ENCODE data around the gene DAG1.
"Not testable (repeated sequence)": the region's sequence is repeated elsewhere in the genome, so short reads cannot be mapped to it uniquely, and the experiment has no call there.

The DAG1 gene

DNA sequence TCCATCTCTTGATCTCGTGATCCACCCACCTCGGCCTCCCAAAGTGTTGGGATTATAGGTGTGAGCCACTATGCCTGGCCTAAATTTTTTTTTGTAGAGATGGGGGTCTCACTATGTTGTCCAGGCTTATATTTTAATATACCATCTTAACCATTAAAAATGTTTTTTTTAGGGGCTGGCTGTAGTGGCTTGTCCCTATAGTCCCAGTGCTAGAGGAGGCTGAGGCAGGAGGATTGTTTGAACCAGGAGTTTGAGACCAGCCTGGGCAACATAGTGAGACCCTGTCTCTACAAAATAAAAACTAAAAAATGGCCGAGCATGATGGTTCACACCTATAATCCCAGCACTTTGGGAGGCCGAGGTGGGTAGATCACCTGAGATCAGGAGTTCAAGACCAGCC lies 26.8 kb downstream of the DAG1 start:
- ATAC-seq, H3K27me3 Mint-ChIP-seq, H3K9me3 Mint-ChIP-seq, H3K4me3 Mint-ChIP-seq, H3K27ac Mint-ChIP-seq: not testable (repeated sequence)
- Mint-ChIP-seq H3K4me1 (peaks cover 31% of the 10 kb centered on the region), H3K36me3 (peaks cover 17% of the 10 kb centered on the region)

- H3K4me1 Mint-ChIP-seq, result peaks cover 31% of the 10 kb centered on the region
- ATAC-seq, result no peak
- no peaks in the 10 kb centered on the region for H3K27me3 Mint-ChIP-seq
- no peak overlapping the region for H3K4me3 Mint-ChIP-seq
- H3K9me3 Mint-ChIP-seq, result no peaks in the 10 kb centered on the region
- peaks cover 25% of the 10 kb centered on the region for H3K36me3 Mint-ChIP-seq
- H3K27ac Mint-ChIP-seq, result no peak overlapping the region
Observed at GRCh38 chr3:49497606-49498005, 27.5 kb downstream of the DAG1 start.

DNA sequence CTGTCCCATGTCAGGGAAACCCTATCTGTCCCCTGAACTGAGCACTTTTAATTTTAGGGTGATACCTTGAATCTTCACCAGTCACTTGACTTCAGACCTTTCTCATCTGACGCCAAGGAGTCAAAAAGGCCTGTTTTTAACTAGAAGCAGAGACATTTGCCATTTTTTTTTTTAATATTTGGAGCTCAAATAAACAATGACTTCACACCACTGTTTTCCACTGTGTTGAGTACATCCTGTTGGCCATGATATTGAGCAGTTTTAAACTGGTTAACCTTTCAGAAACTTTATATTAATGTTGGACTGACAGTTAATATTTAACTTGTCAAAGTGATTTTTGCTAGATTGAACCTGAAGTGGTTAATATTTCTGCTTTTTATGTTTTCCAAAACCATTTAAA lies 28.2 kb downstream of the DAG1 start:
- no peak for ATAC-seq
- Mint-ChIP-seq H3K27ac (no peak overlapping the region), H3K4me3 (no peak overlapping the region), H3K4me1 (peaks cover 31% of the 10 kb centered on the region), H3K9me3 (no peaks in the 10 kb centered on the region), H3K27me3 (no peaks in the 10 kb centered on the region), H3K36me3 (peaks cover 29% of the 10 kb centered on the region)

DNA sequence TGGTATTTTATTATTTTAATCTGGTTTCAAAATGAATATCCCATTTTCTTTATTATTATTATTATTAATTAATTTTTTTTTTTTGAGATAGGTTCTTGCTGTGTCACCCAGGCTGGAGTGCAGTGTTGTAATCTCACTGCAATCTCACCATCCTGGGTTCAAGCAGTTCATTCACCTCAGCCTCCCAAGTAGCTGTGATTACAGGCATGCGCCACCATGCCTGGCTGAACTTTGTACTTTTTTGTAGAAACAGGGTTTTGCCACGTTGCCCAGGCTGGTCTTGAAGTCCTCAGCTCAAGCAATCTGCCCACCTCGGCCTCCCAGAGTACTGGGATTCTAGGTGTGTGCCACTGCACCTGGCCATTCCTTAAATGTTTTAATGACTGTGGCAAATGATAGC lies 28.6 kb downstream of the DAG1 start:
- ATAC-seq, result no peak
- Mint-ChIP-seq H3K27ac (no peak overlapping the region), H3K4me3 (no peak overlapping the region), H3K27me3 (no peaks in the 10 kb centered on the region), H3K9me3 (no peaks in the 10 kb centered on the region), H3K4me1 (peaks cover 29% of the 10 kb centered on the region), H3K36me3 (peaks cover 28% of the 10 kb centered on the region)

- H3K36me3 Mint-ChIP-seq, result peaks cover 24% of the 10 kb centered on the region
- no peak for ATAC-seq
Observed at GRCh38 chr3:49500205-49500731, 30.2 kb downstream of the DAG1 start.

DNA sequence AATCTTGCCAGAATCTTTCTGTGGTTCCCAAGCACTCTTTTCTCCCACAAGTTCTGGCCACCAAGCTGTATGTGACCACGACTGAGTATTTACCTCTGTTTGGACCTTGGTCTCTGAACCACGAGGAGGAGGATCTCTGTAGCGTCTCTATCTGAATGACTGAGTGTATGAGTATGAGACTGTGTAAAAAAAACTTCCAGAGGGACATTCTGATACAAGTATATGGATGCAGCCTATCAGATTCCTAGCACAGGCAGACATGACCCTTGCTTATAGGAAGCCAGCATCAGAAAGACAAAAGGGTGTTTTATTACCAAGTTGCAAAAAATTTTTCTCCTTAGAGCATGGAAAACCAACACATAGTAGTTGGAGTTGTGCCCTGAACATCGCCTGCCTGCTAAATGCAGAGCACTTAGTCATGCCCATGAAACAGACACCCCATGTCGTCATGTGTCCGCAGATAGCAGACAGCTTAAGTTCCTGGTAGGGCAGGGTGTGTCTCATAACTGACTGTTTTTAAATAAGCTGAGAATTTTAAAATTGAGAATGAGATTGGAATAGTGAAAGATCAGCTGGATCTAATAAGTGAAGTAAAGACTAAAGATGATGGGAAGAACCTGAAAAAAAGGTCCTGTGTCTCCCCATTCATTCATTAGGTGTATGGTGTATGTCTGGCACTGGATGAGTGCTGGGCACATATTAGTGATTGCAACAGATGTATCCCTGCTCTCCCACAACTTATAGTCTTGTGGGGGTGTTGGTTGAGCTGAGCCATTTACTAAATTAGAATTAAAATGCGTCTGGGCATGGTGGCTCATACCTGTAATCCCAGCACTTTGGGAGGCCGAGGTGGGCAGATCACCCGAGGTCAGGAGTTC lies 30.9 kb downstream of the DAG1 start:
- peaks cover 17% of the 10 kb centered on the region for H3K4me1 Mint-ChIP-seq
- no peak overlapping the region for H3K27ac Mint-ChIP-seq
- H3K9me3 Mint-ChIP-seq, result no peaks in the 10 kb centered on the region
- peaks cover 24% of the 10 kb centered on the region for H3K36me3 Mint-ChIP-seq
- no peaks in the 10 kb centered on the region for H3K27me3 Mint-ChIP-seq
- H3K4me3 Mint-ChIP-seq, result no peak overlapping the region
- no peak for ATAC-seq

More at GRCh38 chr3:49500205-49500731, 30.2 kb downstream of the DAG1 start:
- no peaks in the 10 kb centered on the region for H3K9me3 Mint-ChIP-seq
- no peak overlapping the region for H3K4me3 Mint-ChIP-seq
- H3K27me3 Mint-ChIP-seq, result no peaks in the 10 kb centered on the region
- H3K4me1 Mint-ChIP-seq, result peaks cover 17% of the 10 kb centered on the region
- no peak overlapping the region for H3K27ac Mint-ChIP-seq

- H3K4me1 Mint-ChIP-seq, result peaks cover 17% of the 10 kb centered on the region
- no peak for ATAC-seq
- no peaks in the 10 kb centered on the region for H3K27me3 Mint-ChIP-seq
- H3K27ac Mint-ChIP-seq, result no peak overlapping the region
- no peaks in the 10 kb centered on the region for H3K9me3 Mint-ChIP-seq
- H3K4me3 Mint-ChIP-seq, result no peak overlapping the region
- H3K36me3 Mint-ChIP-seq, result peaks cover 24% of the 10 kb centered on the region
Observed at GRCh38 chr3:49501842-49502241, 31.8 kb downstream of the DAG1 start.

- Mint-ChIP-seq H3K9me3 (no peaks in the 10 kb centered on the region), H3K4me3 (no peak overlapping the region), H3K27ac (no peak overlapping the region), H3K27me3 (no peaks in the 10 kb centered on the region), H3K36me3 (peaks cover 29% of the 10 kb centered on the region), H3K4me1 (peaks cover 9% of the 10 kb centered on the region)
- ATAC-seq, result no peak
Observed at GRCh38 chr3:49506906-49507305, 36.8 kb downstream of the DAG1 start.

DNA sequence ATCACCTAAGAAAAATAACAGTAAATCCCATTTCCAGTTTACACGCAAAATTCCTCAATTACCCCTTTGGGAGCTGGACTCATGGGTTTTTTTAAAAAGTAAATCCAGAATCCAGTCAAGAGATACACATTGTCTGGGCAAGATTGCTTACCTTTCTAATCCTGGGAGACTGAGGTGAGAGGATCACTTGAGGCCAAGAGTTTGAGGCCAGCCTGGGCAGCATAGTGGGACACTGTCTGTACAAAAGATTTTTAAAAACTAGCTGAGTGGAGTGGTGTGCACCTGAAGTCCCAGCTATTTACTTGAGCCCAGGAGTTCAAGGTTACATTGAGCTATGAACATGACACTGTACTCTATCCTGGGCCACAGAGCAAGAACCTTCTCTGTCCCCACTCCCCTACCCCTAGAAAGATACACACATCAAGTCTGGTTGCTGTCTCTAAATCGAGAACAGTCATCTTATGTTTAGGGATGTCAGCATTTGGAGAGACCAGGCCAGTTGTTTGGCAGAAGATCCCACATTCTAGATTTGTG lies 39.0 kb downstream of the DAG1 start:
- no peaks in the 10 kb centered on the region for H3K27me3 Mint-ChIP-seq
- ATAC-seq, result no peak
- H3K4me1 Mint-ChIP-seq, result peaks cover 9% of the 10 kb centered on the region
- no peak overlapping the region for H3K27ac Mint-ChIP-seq
- peaks cover 25% of the 10 kb centered on the region for H3K36me3 Mint-ChIP-seq
- H3K9me3 Mint-ChIP-seq, result no peaks in the 10 kb centered on the region
- no peak overlapping the region for H3K4me3 Mint-ChIP-seq

- no peak overlapping the region for H3K27ac Mint-ChIP-seq
- no peak for ATAC-seq
- H3K4me3 Mint-ChIP-seq, result no peak overlapping the region
- H3K36me3 Mint-ChIP-seq, result peaks cover 43% of the 10 kb centered on the region
- H3K9me3 Mint-ChIP-seq, result no peaks in the 10 kb centered on the region
- no peaks in the 10 kb centered on the region for H3K27me3 Mint-ChIP-seq
- H3K4me1 Mint-ChIP-seq, result peaks cover 9% of the 10 kb centered on the region
Observed at GRCh38 chr3:49511639-49512038, 41.6 kb downstream of the DAG1 start.

GRCh38 chr3:49512781-49513355 lies 42.8 kb downstream of the DAG1 start:
- Mint-ChIP-seq H3K36me3 (peaks cover 47% of the 10 kb centered on the region), H3K27me3 (no peaks in the 10 kb centered on the region), H3K9me3 (no peaks in the 10 kb centered on the region), H3K4me1 (peaks cover 8% of the 10 kb centered on the region), H3K27ac (no peak overlapping the region), H3K4me3 (no peak overlapping the region)
- no peak for ATAC-seq

DNA sequence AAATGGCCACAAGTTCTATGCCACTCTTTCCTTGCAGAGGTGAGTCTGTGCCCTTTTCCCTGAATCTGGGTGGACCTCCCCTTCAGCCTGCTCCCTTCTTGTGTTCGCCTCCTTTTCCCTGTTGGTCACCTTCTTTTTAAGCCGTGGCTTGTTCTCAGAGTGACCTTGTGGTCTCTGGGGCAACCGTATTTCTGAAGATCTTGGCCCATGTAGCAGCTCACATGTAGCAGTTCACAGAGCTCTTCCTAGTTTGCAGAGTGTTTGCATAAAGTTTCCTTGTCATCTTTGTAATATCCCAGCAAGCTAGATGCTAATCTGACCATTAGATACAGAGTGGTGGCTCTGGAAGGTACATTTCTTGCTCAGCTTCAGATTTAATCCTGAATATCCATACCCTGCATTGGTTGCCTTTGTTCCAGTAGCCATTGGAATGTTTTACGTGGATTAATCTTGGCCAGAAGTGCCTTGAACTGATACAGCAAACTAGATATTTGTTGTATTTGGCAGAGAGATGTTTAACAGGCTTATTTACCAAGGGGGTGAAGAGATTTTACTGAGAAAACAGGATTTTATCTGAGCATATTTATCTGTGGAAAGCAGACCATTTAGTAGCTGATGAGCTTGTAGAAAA lies 43.5 kb downstream of the DAG1 start:
- no peak for ATAC-seq
- peaks cover 5% of the 10 kb centered on the region for H3K4me1 Mint-ChIP-seq
- no peaks in the 10 kb centered on the region for H3K9me3 Mint-ChIP-seq
- H3K27me3 Mint-ChIP-seq, result no peaks in the 10 kb centered on the region
- H3K4me3 Mint-ChIP-seq, result no peak overlapping the region
- peaks cover 48% of the 10 kb centered on the region for H3K36me3 Mint-ChIP-seq
- H3K27ac Mint-ChIP-seq, result no peak overlapping the region

DNA sequence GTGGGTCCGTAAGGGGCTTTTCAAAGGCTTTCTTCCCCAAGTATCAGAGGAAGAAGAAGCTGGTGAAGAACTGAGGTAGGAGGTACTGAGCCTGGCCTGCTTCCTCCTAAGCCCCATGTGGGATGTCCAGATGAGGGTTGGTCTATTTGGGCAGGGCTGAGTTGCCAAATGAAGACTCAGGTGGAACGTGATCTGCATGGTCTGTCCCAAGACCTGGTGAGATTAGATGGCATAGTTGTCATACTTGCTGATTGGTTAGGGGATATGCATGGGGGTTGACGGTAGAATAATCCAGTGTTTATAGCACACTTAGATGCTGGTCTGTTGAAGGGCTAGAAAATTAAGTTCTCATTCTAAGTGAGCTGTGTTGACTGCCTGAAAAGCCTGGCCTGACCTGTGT lies 47.9 kb downstream of the DAG1 start:
- no peaks in the 10 kb centered on the region for H3K9me3 Mint-ChIP-seq
- H3K4me1 Mint-ChIP-seq, result peaks cover 22% of the 10 kb centered on the region
- no peak overlapping the region for H3K27ac Mint-ChIP-seq
- peaks cover 58% of the 10 kb centered on the region for H3K36me3 Mint-ChIP-seq
- no peak overlapping the region for H3K4me3 Mint-ChIP-seq
- no peak for ATAC-seq
- no peaks in the 10 kb centered on the region for H3K27me3 Mint-ChIP-seq

- Mint-ChIP-seq H3K4me3 (no peak overlapping the region), H3K27me3 (no peaks in the 10 kb centered on the region), H3K9me3 (no peaks in the 10 kb centered on the region), H3K36me3 (peaks cover 53% of the 10 kb centered on the region), H3K27ac (no peak overlapping the region), H3K4me1 (peaks cover 24% of the 10 kb centered on the region)
- no peak for ATAC-seq
Observed at GRCh38 chr3:49518441-49518840, 48.4 kb downstream of the DAG1 start.

DNA sequence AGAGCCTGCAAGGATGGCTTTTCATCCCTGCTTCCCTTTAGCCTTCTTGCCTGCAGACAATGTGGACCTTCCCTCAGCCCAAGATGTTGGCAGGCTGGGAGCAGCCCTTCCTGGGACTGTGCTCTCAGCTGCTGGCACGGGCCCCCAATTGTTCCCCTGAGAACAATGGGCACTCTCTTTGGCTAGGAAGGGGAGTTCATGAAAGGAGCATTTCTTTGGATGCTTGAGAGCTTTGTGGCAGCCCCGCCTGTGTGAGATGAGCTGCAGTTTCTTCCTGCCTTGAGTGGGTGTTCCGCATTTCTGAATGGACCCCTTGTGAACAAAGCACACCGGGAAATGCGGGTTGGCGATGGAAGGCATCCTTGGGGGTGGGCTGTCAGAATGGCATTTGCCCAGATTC lies 49.2 kb downstream of the DAG1 start:
- H3K9me3 Mint-ChIP-seq, result no peaks in the 10 kb centered on the region
- no peak overlapping the region for H3K27ac Mint-ChIP-seq
- no peak overlapping the region for H3K4me3 Mint-ChIP-seq
- peaks cover 33% of the 10 kb centered on the region for H3K4me1 Mint-ChIP-seq
- peaks cover 45% of the 10 kb centered on the region for H3K36me3 Mint-ChIP-seq
- ATAC-seq, result no peak
- H3K27me3 Mint-ChIP-seq, result no peaks in the 10 kb centered on the region

Measured in stimulated activated memory B cell treated with anti-CD40 and anti-IgM and Interleukin-4, amounts not matched to agents 10 μg/mL and 1 μg/mL and 100 μg/mL, for 72 hours (primary cell).